SU-DHL-6 (cell line): ENCODE results near the gene SAPCD2.

Source experiments
- CTCF ChIP-seq: fragments of 200-600 bp; sonication (generic); IDR thresholded peaks from one replicate; pipeline ENCODE4 v1.5.1; 2017; ENCODE audit warnings: antibody characterized with exemption, mild to moderate bottlenecking, low read length, moderate library complexity; ENCODE audit not compliant: insufficient read depth, poor library complexity, severe bottlenecking
- EZH2phosphoT487 ChIP-seq: fragments of 200-600 bp; sonication (generic), shearing (Covaris generic); conservative IDR thresholded peaks from 2 replicates; pipeline ENCODE4 v1.6.1; 2018; ENCODE audit warnings: mild to moderate bottlenecking, antibody characterized with exemption, low read length, moderate library complexity, mixed read lengths

- TF ChIP-seq CTCF (no peak), EZH2phosphoT487 (no peak)
Measured at GRCh38 chr9:137066096-137066861, 4.1 kb downstream of the SAPCD2 start.
